A673 (cell line): ENCODE measurements around the gene IP6K1.
"Not testable (repeated sequence)": the region's sequence is repeated elsewhere in the genome, so short reads cannot be mapped to it uniquely, and the experiment has no call there.

Source experiments
- CTCF ChIP-seq: fragments of 300-800, 200-600 bp; sonication (generic); conservative IDR thresholded peaks from 2 replicates; pipeline ENCODE4 v1.5.1; 2017; ENCODE audit warnings: low read depth, mild to moderate bottlenecking, antibody characterized with exemption, low read length, moderate library complexity, mixed read lengths
- EZH2 ChIP-seq: fragments of 200-600 bp; sonication (generic); IDR thresholded peaks from 2 replicates; pipeline ENCODE4 v1.6.1; 2017; ENCODE audit warnings: borderline replicate concordance, low read depth, mild to moderate bottlenecking, mixed read lengths, antibody characterized with exemption, low read length; ENCODE audit not compliant: poor library complexity, severe bottlenecking

GRCh38 chr3:49823131-49823530, 36.8 kb upstream of the IP6K1 start:
- TF ChIP-seq CTCF, EZH2: not testable (repeated sequence)
